ENCODE measurements around the gene HRH1. TPM values are rescaled to one million over a fixed set of nuclear protein-coding genes. Genes with fewer than 3 reads are reported as not detected.

HRH1 gene
- total and polyA plus RNA-seq, 2 of the 13 experiments (the other 11 are each of a cell fraction or from before 2014, with no cell fraction given) = not detected

DNA sequence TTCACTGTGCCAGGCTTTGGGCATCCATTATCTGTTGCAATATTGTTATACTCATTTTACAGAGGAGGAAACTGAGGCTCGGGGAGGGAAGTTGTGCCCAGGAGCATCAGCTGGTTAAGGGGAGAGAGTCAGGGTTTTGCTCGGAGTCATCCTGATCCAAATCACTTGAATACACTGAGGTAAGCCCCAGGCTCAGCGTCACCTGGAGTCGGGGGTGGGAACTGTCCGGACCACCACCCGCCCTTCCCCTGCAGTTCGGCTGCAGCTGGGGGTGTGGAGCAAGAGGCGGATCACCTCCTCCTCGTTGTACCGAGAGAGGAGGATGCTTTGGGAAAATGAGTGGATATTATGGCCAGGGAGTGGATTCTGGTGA, 646 bp downstream of the HRH1 start:
- no peak overlapping the region for H3K9ac ChIP-seq (ENCODE audit: insufficient read depth, low read depth, low read length)
- H3K4me1 ChIP-seq (ENCODE audit: insufficient read depth, low read length) = no peaks in the 10 kb centered on the region
- peaks cover 0 to 53% of the 10 kb centered on the region in 2 experiments; a peak in 4 of 5 replicates for H3K27me3 ChIP-seq (ENCODE audit: control insufficient read depth in 1 of 2, insufficient read depth in 2 of 2, low read length in 2 of 2)
- POLR2A ChIA-PET = no interaction called here
- CTCF ChIA-PET (ENCODE audit: low intra/inter-chr PET ratio, low total read pairs) = no interaction called here
- no peaks in the 10 kb centered on the region for H3K36me3 ChIP-seq (replicated peaks in 1 of 2; ENCODE audit: control insufficient read depth in 1 of 2, insufficient read depth in 2 of 2, low read length in 2 of 2)
- intact Hi-C loops (cut with micrococcal nuclease; ENCODE audit: unreplicated experiment) = loop anchor here (10.0 kb wide), 1 partner anchor 180 kb away; no protein-coding TSS in a partner anchor
- DNase-seq (ENCODE audit: low spot score) (no peak), FAIRE-seq (no peak), ATAC-seq (peak; percentile 20; the same call in 1 of the 3 replicates)
- H4K20me1 ChIP-seq (ENCODE audit: insufficient read depth, low read length) = no peaks in the 10 kb centered on the region; the same call in 1 of the 2 replicates
- in situ Hi-C loops (cut with HindIII; ENCODE audit: extremely low pct_ligation_motif_present, low pct_unique_long_range_greater_than_20kb) = no loop called here
- H3K4me2 ChIP-seq (ENCODE audit: low read depth, low read length) = no peak overlapping the region
- no peaks in the 10 kb centered on the region for H3K9me3 ChIP-seq (ENCODE audit: low read length)
- WGBS (ENCODE audit: low lambda C conversion rate) = 31% methylated on average over 6 of the region's 10 CpGs
- H3K79me2 ChIP-seq (ENCODE audit: insufficient read depth, low read length) = no peaks in the 10 kb centered on the region
- no peak overlapping the region for H3K4me3 ChIP-seq (replicated peaks in 1 of 3; ENCODE audit: insufficient read depth in 1 of 3, low read depth in 2 of 3, low read length in 3 of 3)
- BruUV-seq (replicated peaks) = no TSS peak
- H3K27ac ChIP-seq (ENCODE audit: extremely low read length, insufficient read depth, low read length) = no peak overlapping the region
- no peak for TF ChIP-seq ZNF256 (CRISPR knock-in tag; conservative IDR thresholded peaks at IDR 0.05)
- TF ChIP-seq, protein P1, sequence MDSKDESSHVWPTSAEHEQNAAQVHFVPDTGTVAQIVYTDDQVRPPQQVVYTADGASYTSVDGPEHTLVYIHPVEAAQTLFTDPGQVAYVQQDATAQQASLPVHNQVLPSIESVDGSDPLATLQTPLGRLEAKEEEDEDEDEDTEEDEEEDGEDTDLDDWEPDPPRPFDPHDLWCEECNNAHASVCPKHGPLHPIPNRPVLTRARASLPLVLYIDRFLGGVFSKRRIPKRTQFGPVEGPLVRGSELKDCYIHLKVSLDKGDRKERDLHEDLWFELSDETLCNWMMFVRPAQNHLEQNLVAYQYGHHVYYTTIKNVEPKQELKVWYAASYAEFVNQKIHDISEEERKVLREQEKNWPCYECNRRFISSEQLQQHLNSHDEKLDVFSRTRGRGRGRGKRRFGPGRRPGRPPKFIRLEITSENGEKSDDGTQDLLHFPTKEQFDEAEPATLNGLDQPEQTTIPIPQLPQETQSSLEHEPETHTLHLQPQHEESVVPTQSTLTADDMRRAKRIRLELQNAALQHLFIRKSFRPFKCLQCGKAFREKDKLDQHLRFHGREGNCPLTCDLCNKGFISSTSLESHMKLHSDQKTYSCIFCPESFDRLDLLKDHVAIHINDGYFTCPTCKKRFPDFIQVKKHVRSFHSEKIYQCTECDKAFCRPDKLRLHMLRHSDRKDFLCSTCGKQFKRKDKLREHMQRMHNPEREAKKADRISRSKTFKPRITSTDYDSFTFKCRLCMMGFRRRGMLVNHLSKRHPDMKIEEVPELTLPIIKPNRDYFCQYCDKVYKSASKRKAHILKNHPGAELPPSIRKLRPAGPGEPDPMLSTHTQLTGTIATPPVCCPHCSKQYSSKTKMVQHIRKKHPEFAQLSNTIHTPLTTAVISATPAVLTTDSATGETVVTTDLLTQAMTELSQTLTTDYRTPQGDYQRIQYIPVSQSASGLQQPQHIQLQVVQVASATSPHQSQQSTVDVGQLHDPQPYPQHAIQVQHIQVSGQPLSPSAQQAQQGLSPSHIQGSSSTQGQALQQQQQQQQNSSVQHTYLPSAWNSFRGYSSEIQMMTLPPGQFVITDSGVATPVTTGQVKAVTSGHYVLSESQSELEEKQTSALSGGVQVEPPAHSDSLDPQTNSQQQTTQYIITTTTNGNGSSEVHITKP (CRISPR knock-in tag; IDR thresholded peaks at IDR 0.05; ENCODE audit: low read depth) = no peak
- TF ChIP-seq ZNF563 (CRISPR knock-in tag; IDR thresholded peaks at IDR 0.05) = no peak
- TF ChIP-seq SP4 (CRISPR knock-in tag; IDR thresholded peaks at IDR 0.05) = no peak
- no peak for TF ChIP-seq KDM5B (CRISPR knock-in tag; IDR thresholded peaks at IDR 0.05; ENCODE audit: borderline replicate concordance)
- TF ChIP-seq ZNF749 (CRISPR knock-in tag; IDR thresholded peaks at IDR 0.05; ENCODE audit: borderline replicate concordance) = no peak
- TF ChIP-seq ZNF20 (CRISPR knock-in tag; IDR thresholded peaks at IDR 0.05) = no peak
- TF ChIP-seq GTF2F1 (IDR thresholded peaks at IDR 0.05; ENCODE audit: low read length) = no peak
- no peak for TF ChIP-seq ZKSCAN5 (CRISPR knock-in tag; IDR thresholded peaks at IDR 0.05)
- TF ChIP-seq SNAI1 (CRISPR knock-in tag; IDR thresholded peaks at IDR 0.05; ENCODE audit: borderline replicate concordance) = no peak
- H2AFZ ChIP-seq (ENCODE audit: low read length) = no peak overlapping the region
